GM12865 (cell line): Measurements from ENCODE around the gene KSR1.

Experiments
- DNase-seq: peaks from one replicate; pipeline ENCODE4 v3.0.0; 2010; ENCODE audit warnings: low read depth
- H3K4me3 ChIP-seq: 2 replicates; pipeline ENCODE4 v1.5.1; 2011; ENCODE audit warnings: mild to moderate bottlenecking, low read depth, low read length, control low read depth
- CTCF ChIP-seq: IDR thresholded peaks from 2 replicates; pipeline ENCODE4 v1.5.1; 2011; ENCODE audit warnings: low read length, control low read depth, low read depth, inconsistent platforms; ENCODE audit not compliant: insufficient read depth; ENCODE audit errors: missing control alignments

KSR1 gene

GRCh38 chr17:27490391-27490790 lies 34.1 kb downstream of the KSR1 start:
- no peak for DNase-seq
- no peak overlapping the region for H3K4me3 ChIP-seq

GRCh38 chr17:27491713-27492190 lies 35.5 kb downstream of the KSR1 start:
- no peak overlapping the region for H3K4me3 ChIP-seq
- DNase-seq, result no peak
- TF ChIP-seq CTCF, result no peak

More at GRCh38 chr17:27490391-27490790, 34.1 kb downstream of the KSR1 start:
- no peak for TF ChIP-seq CTCF

GRCh38 chr17:27492470-27492869 lies 36.2 kb downstream of the KSR1 start:
- DNase-seq, result no peak
- TF ChIP-seq CTCF, result no peak
- H3K4me3 ChIP-seq, result no peak overlapping the region

- DNase-seq, result no peak
- TF ChIP-seq CTCF, result no peak
- H3K4me3 ChIP-seq, result no peak overlapping the region
Observed at GRCh38 chr17:27493088-27493487, 36.8 kb downstream of the KSR1 start.

GRCh38 chr17:27494192-27495091 lies 38.2 kb downstream of the KSR1 start:
- H3K4me3 ChIP-seq, result no peak overlapping the region
- DNase-seq, result no peak
- TF ChIP-seq CTCF, result no peak

- TF ChIP-seq CTCF, result no peak
- H3K4me3 ChIP-seq, result no peak overlapping the region; the same call in 1 of the 2 replicates
- peak; percentile 54 for DNase-seq
Observed at GRCh38 chr17:27495460-27495859, 39.2 kb downstream of the KSR1 start.
